Caco-2 (cell line): ENCODE results near the gene LHX1. TPM values are rescaled to one million over a fixed set of nuclear protein-coding genes. Genes with fewer than 3 reads are reported as not detected.

Source experiments
- BruUV-seq: library from RNA; stranded (reverse); fragments of 400-500 nt; replicated peaks from 2 replicates; lab custom pipeline; 2021; lab: Mats Ljungman, UMichigan
- CTCF ChIA-PET: fragments of 300-600 bp; sonication (Branson Sonifier 250); formaldehyde crosslinking; loops from one replicate; lab custom pipeline; 2022; ENCODE audit warnings: antibody characterized with exemption; lab: Charles Lee
- POLR2A ChIA-PET: fragments of 300-600 bp; sonication (Branson Sonifier 250); formaldehyde crosslinking; loops from one replicate; lab custom pipeline; 2022; ENCODE audit warnings: antibody characterized with exemption; lab: Charles Lee
- DNase-seq, 2 experiments: peaks; one replicate each; pipeline versions ENCODE4 v3.0.0 to v3.0.0-alpha.2; 2020 to 2022
- H3K27me3 ChIP-seq: replicated peaks from 2 replicates; pipeline ENCODE4 v1.6.0; 2011; ENCODE audit warnings: low read length; ENCODE audit not compliant: control insufficient read depth, insufficient read depth
- H3K36me3 ChIP-seq: 2 replicates; pipeline ENCODE4 v1.5.1; 2011; ENCODE audit warnings: low read length; ENCODE audit not compliant: control insufficient read depth, insufficient read depth
- H3K4me1 ChIP-seq: fragments of 250-450 bp; sonication (Bioruptor Pico); 2 replicates; pipeline ENCODE4 v1.5.1; 2020; ENCODE audit warnings: mild to moderate bottlenecking
- H3K4me3 ChIP-seq: 2 replicates; pipeline ENCODE4 v1.5.1; 2011; ENCODE audit warnings: low read depth, mild to moderate bottlenecking, control low read depth, low read length
- H3K9me3 ChIP-seq: fragments of 250-450 bp; sonication (Bioruptor Pico); 2 replicates; pipeline ENCODE4 v1.5.1; 2020; ENCODE audit warnings: mild to moderate bottlenecking, moderate library complexity
- H3K27ac Mint-ChIP-seq: one replicate; pipeline ENCODE4 v1.8.0; 2022; ENCODE audit warnings: mixed read lengths; ENCODE audit not compliant: unreplicated experiment
- H3K27me3 Mint-ChIP-seq: one replicate; pipeline ENCODE4 v1.8.0; 2022; ENCODE audit warnings: mixed read lengths; ENCODE audit not compliant: insufficient read depth, unreplicated experiment
- H3K36me3 Mint-ChIP-seq: one replicate; pipeline ENCODE4 v1.8.0; 2022; ENCODE audit warnings: mild to moderate bottlenecking, mixed read lengths; ENCODE audit not compliant: insufficient read depth, unreplicated experiment
- H3K4me1 Mint-ChIP-seq: one replicate; pipeline ENCODE4 v1.8.0; 2022; ENCODE audit warnings: low read depth, mixed read lengths; ENCODE audit not compliant: unreplicated experiment
- H3K4me3 Mint-ChIP-seq: one replicate; pipeline ENCODE4 v1.8.0; 2022; ENCODE audit warnings: mild to moderate bottlenecking, moderate library complexity, mixed read lengths; ENCODE audit not compliant: unreplicated experiment
- H3K9me3 Mint-ChIP-seq: one replicate; pipeline ENCODE4 v1.8.0; 2022; ENCODE audit warnings: mixed read lengths; ENCODE audit not compliant: unreplicated experiment
- intact Hi-C: fragments of 100-400 bp; cut with micrococcal nuclease; formaldehyde crosslinking; loops from one replicate; pipeline ENCODE4 v1.10.0; 2022; ENCODE audit not compliant: unreplicated experiment
- total RNA-seq: library from RNA; stranded (reverse); gene quantifications from 2 replicates; pipeline ENCODE4 v1.2.3, GENCODE V29; 2022
- TF ChIP-seq, protein P1 (sequence below), 2 experiments: fragments of 200-600 bp in 1 of 2; IDR thresholded peaks; 1 replicate in 1 of 2; 2 replicates in 1 of 2; pipeline versions ENCODE4 v1.5.1 to v1.8.0; 2011 to 2022; ENCODE audit warnings: antibody characterized with exemption in 1 of 2, control low read depth in 1 of 2, inconsistent platforms in 1 of 2, low read depth in 1 of 2, low read length in 1 of 2, mild to moderate bottlenecking in 1 of 2, moderate library complexity in 1 of 2; ENCODE audit not compliant: insufficient read depth in 1 of 2, severe bottlenecking in 1 of 2, unreplicated experiment in 1 of 2

LHX1 gene
- total RNA-seq, 1 experiment from 2014 or later, result not detected

DNA sequence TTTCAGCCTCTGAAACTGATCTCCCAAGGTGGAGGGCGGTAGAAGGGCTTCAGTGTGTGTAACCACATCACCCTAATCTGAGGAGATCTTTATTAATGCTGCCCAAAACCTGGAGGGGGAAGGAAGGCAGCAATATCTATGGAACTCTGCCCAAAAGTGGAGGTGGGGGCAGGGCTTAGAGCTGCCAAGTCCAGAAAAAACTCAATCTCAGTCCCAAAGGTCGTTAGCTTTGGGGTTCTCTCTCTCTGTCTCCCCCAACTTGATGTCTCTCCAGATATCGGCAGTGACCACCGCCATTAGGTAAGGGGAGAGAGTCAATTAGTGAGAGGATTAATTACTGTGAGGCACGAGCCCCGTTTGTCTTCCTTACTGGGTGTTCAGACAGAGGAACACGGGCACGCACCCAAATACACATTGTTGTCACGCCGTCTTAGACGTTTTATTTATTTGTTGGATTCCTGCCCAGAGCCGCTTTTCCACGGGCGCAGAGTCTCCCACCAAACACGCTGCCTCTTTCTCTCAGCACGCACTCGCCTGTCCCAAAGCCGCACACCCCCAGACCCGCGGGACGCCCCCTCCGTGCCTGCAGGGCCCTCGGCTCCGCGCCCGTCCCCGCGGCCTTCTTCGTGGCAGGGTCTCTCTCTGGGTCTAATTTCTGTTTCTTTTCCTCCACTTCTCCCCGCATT is 5.4 kb upstream of the LHX1 start:
- Histone ChIP-seq H3K4me1 (peaks cover 23% of the 10 kb centered on the region), H3K4me3 (no peak overlapping the region), H3K36me3 (no peaks in the 10 kb centered on the region), H3K9me3 (no peaks in the 10 kb centered on the region), H3K27me3 (peaks cover 21% of the 10 kb centered on the region)
- Mint-ChIP-seq H3K4me3 (no peak overlapping the region), H3K27me3 (peaks cover 47% of the 10 kb centered on the region), H3K9me3 (no peaks in the 10 kb centered on the region), H3K27ac (no peak overlapping the region), H3K36me3 (no peaks in the 10 kb centered on the region), H3K4me1 (peaks cover 7% of the 10 kb centered on the region)
- TF ChIP-seq, protein P1, sequence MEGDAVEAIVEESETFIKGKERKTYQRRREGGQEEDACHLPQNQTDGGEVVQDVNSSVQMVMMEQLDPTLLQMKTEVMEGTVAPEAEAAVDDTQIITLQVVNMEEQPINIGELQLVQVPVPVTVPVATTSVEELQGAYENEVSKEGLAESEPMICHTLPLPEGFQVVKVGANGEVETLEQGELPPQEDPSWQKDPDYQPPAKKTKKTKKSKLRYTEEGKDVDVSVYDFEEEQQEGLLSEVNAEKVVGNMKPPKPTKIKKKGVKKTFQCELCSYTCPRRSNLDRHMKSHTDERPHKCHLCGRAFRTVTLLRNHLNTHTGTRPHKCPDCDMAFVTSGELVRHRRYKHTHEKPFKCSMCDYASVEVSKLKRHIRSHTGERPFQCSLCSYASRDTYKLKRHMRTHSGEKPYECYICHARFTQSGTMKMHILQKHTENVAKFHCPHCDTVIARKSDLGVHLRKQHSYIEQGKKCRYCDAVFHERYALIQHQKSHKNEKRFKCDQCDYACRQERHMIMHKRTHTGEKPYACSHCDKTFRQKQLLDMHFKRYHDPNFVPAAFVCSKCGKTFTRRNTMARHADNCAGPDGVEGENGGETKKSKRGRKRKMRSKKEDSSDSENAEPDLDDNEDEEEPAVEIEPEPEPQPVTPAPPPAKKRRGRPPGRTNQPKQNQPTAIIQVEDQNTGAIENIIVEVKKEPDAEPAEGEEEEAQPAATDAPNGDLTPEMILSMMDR (IDR thresholded peaks at IDR 0.05; ENCODE audit: insufficient read depth in 1 of 2, low read depth in 1 of 2, low read length in 1 of 2, severe bottlenecking in 1 of 2, unreplicated experiment in 1 of 2), result no peak
- peak in 1 of 2 experiments; percentile 19 for DNase-seq
- BruUV-seq, result no TSS peak
- intact Hi-C loops, result loop anchor here (10.0 kb wide), 1 partner anchor 113 kb away; no protein-coding TSS in a partner anchor
- POLR2A ChIA-PET, result no interaction called here
- CTCF ChIA-PET, result no interaction called here

DNA sequence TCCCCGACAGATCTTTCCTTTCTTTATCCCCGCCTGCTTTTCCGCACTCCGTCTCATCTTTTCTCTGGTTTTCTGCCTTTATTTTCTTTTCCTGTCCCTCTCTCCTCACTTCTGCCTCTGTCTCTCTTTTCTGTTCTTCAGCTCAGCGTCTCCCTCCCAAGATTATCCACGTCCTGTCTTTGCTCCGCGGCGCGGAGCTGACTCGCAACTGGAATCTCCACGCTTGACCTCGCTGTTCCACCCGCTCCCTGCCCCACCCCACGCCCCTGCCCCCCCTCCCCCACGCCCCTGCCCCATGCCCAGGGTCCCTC is 4.9 kb upstream of the LHX1 start:
- Histone ChIP-seq H3K4me3 (no peak overlapping the region), H3K9me3 (no peaks in the 10 kb centered on the region), H3K4me1 (peaks cover 23% of the 10 kb centered on the region), H3K27me3 (peaks cover 24% of the 10 kb centered on the region), H3K36me3 (no peaks in the 10 kb centered on the region)
- H3K4me3 Mint-ChIP-seq, result no peak overlapping the region
- peaks cover 51% of the 10 kb centered on the region for H3K27me3 Mint-ChIP-seq
- TF ChIP-seq, protein P1 (IDR thresholded peaks at IDR 0.05; ENCODE audit: insufficient read depth in 1 of 2, low read depth in 1 of 2, low read length in 1 of 2, severe bottlenecking in 1 of 2, unreplicated experiment in 1 of 2), result no peak
- H3K36me3 Mint-ChIP-seq, result no peaks in the 10 kb centered on the region
- ChIA-PET CTCF (no interaction called here), POLR2A (no interaction called here)
- no peaks in the 10 kb centered on the region for H3K9me3 Mint-ChIP-seq
- H3K4me1 Mint-ChIP-seq, result peaks cover 7% of the 10 kb centered on the region
- H3K27ac Mint-ChIP-seq, result no peak overlapping the region
- DNase-seq, result peak in 1 of 2 experiments; percentile 1
- intact Hi-C loops, result loop anchor here (10.0 kb wide), 1 partner anchor 112 kb away; no protein-coding TSS in a partner anchor
- BruUV-seq, result no TSS peak

DNA sequence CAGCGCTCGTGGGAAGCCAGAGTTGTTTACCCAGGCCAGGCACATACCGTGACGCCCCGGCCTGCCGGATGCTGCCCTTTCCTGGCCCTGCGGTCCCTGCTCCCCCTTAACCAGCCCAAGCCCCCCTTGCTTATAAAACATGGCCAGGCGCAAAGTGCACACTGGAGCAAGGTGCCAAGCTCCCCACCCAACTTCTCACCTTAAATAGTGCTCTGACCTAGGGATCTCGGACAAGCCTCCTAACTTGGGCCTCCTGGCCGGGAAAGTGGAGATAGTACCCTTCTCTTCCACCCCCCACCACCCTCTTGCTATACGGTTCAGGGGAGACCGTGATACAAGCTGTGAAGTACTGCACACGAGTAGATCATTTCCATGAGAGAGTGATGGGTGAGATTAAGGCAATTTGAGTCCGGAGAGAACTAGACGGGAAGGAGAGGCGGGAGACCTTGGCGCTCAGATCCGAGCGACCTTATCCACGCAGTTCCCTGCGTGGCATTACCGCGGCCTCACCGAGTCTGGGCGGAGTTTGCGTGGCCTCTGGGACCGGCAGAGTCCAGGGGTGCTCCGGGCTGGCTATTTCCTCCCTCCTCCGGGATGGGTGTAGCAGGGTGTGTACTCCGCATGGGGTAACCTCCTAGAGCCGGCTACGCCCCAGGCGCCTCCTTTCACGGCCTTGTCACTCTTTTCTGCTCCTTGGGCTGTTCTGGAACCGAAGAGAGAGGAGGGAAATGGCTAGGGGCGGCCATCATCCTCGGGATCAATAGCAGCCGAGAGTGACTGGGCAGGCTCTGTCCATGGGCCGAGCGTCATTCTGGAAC is 4.4 kb upstream of the LHX1 start:
- H3K27me3 Mint-ChIP-seq, result peaks cover 54% of the 10 kb centered on the region
- no peaks in the 10 kb centered on the region for H3K36me3 Mint-ChIP-seq
- Histone ChIP-seq H3K4me1 (peaks cover 23% of the 10 kb centered on the region), H3K36me3 (no peaks in the 10 kb centered on the region), H3K27me3 (peaks cover 24% of the 10 kb centered on the region), H3K9me3 (no peaks in the 10 kb centered on the region), H3K4me3 (no peak overlapping the region)
- intact Hi-C loops, result loop anchor here (10.0 kb wide), 1 partner anchor 112 kb away; no protein-coding TSS in a partner anchor
- ChIA-PET POLR2A (no interaction called here), CTCF (no interaction called here)
- no peak overlapping the region for H3K27ac Mint-ChIP-seq
- H3K4me3 Mint-ChIP-seq, result no peak overlapping the region
- DNase-seq, result no peak
- no peaks in the 10 kb centered on the region for H3K9me3 Mint-ChIP-seq
- peaks cover 9% of the 10 kb centered on the region for H3K4me1 Mint-ChIP-seq
- no TSS peak for BruUV-seq
- TF ChIP-seq, protein P1 (IDR thresholded peaks at IDR 0.05; ENCODE audit: insufficient read depth in 1 of 2, low read depth in 1 of 2, low read length in 1 of 2, severe bottlenecking in 1 of 2, unreplicated experiment in 1 of 2), result no peak
